GM19467 (cell line): Measurements from ENCODE around the gene SLC2A3.
"Not testable (repeated sequence)": the region's sequence is repeated elsewhere in the genome, so short reads cannot be mapped to it uniquely, and the experiment has no call there.

Experiments used
- ATAC-seq: cut with Tn5 transposase; IDR thresholded peaks from one replicate; pipeline ENCODE4 v1.9.1; 2021; ENCODE audit warnings: mild to moderate bottlenecking, moderate library complexity; ENCODE audit not compliant: unreplicated experiment

Gene SLC2A3

DNA sequence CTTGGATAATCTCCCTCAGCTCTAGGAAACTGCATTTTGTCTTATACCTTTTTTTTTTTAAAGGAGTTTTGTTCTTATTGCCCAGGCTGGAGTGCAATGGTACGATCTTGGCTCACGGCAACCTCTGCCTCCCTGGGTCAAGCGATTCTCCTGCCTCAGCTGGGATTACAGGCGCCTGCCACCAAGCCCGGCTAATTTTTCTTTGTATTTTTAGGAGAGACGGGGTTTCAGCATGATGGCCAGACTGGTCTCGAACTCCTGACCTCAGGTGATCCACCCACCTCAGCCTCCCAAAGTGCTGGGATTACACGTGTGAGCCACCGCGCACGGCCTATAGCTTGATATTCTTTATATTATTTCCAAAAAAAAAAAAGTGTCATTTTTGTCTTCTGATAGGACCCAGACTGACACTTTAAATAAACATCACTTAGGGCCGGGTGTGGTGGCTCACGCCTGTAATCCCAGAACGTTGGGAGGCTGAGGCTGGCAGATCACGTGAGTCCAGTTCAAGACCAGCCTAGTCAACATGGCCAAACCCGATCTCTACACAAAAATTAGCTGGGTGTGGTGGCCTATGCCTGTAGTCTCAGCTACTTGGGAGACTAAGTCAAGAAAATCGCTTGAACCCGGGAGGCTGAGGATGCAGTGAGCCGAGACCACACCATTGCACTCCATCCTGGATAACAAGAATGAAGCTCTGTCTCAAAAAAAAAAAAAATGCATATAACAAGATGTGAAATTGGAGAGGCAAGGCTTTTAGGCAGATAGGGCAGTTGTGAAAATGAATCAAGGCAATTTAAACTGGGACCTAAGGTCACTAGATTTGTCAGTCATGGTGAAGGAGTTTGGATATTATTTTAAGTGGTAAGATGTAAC is 18.4 kb downstream of the SLC2A3 start:
- no peak for ATAC-seq

- ATAC-seq = no peak
These were observed 19.1 kb downstream of the SLC2A3 start for GRCh38 chr12:7916936-7917335.

DNA sequence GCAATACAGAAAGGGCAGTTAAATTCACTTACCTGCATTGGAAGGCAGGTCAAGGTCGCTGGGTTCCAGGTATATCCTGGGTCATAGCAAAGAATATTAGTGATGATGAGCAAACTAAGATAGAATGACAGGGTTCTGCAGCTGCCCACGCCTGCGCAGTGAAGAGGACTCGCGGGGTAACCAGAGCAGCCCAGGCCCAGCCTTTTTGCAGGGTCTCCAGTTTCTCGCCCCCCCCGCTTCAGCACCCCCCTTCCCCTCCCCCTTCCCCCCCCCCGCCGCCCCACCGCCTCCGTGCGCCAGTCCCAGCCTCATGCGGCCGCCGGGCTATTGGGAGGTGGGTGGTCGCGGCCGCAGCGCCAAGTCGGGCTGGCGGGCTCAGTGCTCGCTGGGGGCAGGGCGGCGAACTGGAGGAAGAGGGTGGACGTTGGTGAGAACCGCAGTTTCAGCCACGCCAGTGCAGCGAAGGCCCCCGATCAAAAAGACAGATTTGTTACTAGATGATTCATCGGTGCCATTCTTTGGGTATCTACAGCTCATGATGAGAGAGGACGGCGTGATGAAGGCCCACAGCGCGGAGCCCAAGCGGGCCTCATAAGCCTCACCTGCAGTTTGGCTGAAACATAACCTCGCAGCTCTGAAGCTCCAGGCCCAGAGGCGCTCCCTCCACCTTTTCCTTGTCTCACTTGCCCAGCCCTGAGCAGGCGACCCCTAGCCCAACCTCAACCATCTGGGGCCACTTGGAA is 20.2 kb downstream of the SLC2A3 start:
- ATAC-seq = no peak

GRCh38 chr12:7910106-7910505 is 25.9 kb downstream of the SLC2A3 start:
- ATAC-seq = not testable (repeated sequence)

GRCh38 chr12:7907009-7907408 is 29.0 kb downstream of the SLC2A3 start:
- ATAC-seq = no peak

DNA sequence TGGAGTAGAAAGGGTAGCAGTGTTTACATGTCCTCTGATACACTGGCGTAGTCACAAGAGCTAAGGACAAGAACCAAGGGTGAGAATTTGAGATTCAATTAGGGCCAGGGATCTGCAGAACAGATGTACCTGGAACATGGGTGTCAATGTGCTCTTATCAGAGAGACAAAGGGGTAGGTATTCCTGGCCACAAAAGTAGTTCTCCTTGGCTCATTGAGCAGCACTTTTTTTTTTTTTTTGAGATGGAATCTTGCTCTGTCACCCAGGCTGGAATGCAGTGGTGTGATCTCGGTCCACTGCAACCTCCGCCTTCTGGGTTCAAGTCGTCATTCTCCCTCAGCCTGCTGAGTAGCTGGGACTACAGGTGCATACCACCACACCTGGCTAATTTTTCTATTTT is 29.7 kb downstream of the SLC2A3 start:
- not testable (repeated sequence) for ATAC-seq

DNA sequence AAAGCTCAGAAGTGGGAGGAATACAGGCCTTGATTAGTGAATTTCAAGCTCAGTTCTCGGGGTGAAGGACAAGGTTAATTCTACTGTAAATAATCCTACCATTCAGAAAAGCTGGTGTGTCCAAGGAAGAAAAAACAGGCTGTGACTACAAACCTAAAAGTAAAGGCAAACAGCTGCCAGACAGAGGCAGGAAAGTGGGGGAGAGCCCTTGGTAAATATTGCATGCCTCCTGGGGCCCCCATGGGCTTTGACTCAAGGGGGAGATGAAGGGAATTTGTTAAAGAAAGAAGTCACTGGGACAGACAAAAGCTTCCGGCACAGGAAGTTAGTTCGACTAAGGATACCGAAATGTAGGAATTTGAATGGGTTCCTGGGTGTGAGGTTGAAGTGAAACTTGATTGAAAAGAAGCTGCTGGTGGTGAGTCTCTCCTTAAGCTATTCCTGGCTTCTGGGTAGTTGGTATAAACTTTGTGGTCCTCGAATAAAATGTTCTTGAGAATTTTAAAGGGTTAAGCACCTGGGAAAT is 30.3 kb downstream of the SLC2A3 start:
- ATAC-seq = not testable (repeated sequence)

DNA sequence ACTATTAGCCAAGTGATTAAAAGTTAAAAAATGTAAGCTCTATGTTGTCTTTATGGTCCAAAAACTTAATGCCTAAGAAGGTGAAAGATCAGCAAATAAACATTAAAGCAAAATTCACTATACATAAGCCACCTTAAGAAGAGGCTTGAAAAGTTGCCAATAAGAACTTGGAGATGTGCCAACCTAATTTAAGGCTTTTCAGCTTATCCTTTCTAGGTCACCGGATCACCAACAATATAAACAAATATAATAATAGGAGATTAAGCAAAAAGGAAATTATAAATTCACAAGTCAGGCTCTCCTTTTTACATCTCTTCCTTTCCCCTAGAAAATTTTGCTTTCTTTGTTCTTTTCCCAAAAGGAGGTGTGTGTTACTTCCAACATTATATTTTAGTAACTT is 30.9 kb downstream of the SLC2A3 start:
- no peak for ATAC-seq

- not testable (repeated sequence) for ATAC-seq
These were observed 33.6 kb downstream of the SLC2A3 start for GRCh38 chr12:7902416-7902815.

DNA sequence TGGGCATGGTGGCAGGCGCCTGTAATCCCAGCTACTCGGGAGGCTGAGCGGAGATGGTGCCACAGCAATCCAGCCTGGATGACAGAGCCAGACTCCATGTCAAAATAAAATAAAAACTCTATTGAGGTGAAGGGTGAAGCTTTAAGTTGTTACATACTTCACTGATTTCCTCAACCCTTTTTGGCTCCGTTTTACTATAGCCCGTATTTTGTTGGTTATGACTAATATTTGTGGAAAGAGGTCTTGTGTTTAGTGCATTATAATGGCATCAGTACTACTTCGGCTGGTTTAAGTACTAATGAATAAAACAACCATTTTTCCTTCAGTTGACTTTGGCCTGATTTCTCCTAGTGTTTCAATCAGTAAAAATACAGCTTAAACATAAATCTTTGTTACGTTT is 36.2 kb downstream of the SLC2A3 start:
- ATAC-seq = no peak

- not testable (repeated sequence) for ATAC-seq
These were observed 39.3 kb downstream of the SLC2A3 start for GRCh38 chr12:7896726-7897125.

DNA sequence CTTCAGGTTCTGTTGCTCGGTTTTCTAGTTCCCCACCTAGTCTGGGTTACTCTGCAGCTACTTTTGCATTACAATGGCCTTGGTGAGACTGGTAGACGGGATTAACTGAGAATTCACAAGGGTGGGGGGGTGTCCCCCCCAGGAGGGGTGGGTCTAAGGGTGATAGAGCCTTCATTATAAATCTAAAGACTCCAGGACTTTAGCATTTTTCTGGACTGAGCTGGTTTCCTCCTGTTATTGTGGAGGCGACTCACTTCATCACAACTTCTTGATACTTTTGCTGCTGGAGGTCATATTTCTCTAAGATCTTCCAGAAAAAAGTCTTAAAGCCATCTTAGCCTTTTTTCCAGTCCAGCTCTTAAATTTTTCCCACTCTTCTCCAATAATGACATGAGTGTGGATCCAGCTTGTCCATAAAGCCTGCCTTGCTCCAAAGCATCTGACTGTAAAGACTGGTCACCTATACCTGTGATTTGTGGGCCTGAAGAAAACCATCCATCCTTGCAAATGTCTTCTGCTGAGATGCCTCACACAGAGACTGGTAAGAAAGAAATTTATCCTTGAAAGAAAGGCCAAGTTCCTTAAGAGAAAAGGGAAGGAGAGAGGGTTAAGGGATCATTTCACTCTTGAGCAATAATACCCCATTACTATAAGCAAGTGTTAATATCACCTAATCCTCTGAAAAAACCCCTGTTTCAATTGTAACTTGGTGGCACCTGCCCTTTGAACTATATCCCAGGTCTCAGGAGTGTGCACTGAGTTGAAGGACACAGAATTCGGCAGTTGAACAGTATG is 43.6 kb downstream of the SLC2A3 start:
- no peak for ATAC-seq

- no peak for ATAC-seq
These were observed 51.3 kb downstream of the SLC2A3 start for GRCh38 chr12:7884689-7885088.

DNA sequence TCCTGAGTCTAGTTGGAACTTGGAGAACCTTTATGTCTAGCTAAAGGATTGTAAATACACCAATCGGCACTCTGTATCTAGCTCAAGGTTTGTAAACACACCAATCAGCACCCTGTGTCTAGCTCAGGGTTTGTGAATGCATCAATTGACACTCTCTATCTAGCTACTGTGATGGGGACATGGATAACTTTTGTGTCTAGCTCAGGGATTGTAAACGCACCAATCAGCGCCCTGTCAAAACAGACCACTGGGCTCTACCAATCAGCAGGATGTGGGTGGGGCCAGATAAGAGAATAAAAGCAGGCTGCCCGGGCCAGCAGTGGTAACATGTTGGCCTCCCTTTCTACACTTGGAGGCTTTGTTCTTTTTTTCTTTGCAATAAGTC is 54.3 kb downstream of the SLC2A3 start:
- not testable (repeated sequence) for ATAC-seq

GRCh38 chr12:7880952-7881735 is 54.8 kb downstream of the SLC2A3 start:
- not testable (repeated sequence) for ATAC-seq

- no peak for ATAC-seq
These were observed 56.7 kb downstream of the SLC2A3 start for GRCh38 chr12:7879246-7879645.

DNA sequence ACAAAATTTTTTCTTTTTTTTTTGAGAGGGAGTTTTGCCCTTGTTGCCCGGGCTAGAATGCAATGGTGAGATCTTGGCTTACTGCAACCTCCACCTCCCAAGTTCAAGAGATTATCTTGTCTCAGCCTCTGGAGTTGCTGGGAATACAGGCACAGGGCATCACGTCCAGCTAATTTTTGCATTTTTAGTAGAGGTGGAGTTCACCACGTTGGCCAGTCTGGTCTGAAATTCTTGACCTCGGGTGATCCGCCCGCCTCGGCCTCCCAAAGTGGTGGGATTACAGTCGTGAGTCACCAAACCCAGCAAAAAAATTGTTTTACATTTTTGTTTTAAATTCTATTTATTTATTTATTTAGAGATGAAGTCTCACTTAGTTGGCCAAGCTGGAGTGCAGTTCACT is 58.6 kb downstream of the SLC2A3 start:
- ATAC-seq = no peak

DNA sequence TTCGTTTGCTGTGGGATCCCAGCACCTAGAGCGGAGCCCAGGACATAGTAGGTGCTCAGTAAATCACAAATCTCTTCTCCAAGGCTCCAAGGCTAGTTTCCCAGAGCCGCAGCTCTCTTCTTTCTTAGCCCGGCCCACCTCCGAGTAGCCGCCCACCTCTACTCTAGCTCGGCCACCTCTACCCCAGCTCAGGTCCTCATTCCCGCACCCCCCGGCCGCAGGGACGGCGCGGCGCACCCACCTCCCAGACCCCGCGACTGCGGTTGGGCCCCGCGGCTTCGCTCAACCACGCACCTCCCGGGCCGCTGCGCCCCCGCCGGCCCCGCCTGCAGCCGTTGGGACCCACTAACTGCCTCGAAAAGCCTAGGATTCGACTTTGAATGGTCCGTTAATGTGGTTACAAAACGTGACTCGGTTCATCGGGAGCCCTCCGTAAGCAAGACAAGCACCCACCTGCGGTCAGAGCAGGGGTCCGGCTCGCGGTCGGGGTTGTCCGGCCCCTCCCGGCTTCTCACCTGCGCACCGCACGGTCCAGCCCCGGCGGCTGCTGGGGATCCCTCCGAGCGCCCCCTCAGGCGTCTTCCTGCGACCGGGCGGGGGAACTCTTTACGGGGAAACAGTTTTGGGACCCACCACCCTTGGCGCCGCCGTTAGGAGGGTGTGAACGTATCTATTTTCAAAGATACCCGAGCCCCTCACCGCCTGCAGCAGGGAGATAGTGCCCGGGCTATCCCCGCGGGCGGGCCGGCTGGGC is 63.2 kb downstream of the SLC2A3 start, which contains the start of gene SLC2A14:
SLC2A14 (minus strand) TSS at position 350 of the 754 bp plus-strand sequence. CDS start 3,035 bp downstream, outside the sequence.
- ATAC-seq = no peak

GRCh38 chr12:7870335-7870734 is 65.7 kb downstream of the SLC2A3 start:
- no peak for ATAC-seq
